MV-4-11 (cell line): ENCODE measurements around the gene ZPR1.
"Not testable (repeated sequence)": the region's sequence is repeated elsewhere in the genome, so short reads cannot be mapped to it uniquely, and the experiment has no call there.

Experiments
- DNase-seq: peaks from one replicate; lab custom pipeline; 2025; lab: John Stamatoyannopoulos, UW

The ZPR1 gene

GRCh38 chr11:116792144-116792868 is 4.5 kb upstream of the ZPR1 start:
- DNase-seq = no peak

GRCh38 chr11:116791813-116792143 is 4.0 kb upstream of the ZPR1 start, which contains the start of gene APOA5:
Gene APOA5, minus strand, starts transcription at chr11:116791879. Its CDS starts 19 bp downstream, at chr11:116791860.
- DNase-seq = no peak

- DNase-seq = peak; percentile 26
These were observed 3.4 kb upstream of the ZPR1 start for GRCh38 chr11:116791002-116791812.

GRCh38 chr11:116790167-116791001 is 2.6 kb upstream of the ZPR1 start:
- no peak for DNase-seq

GRCh38 chr11:116788975-116789374 is 1.2 kb upstream of the ZPR1 start:
- DNase-seq = no peak

GRCh38 chr11:116788534-116788933 is 711 bp upstream of the ZPR1 start:
- DNase-seq = no peak

GRCh38 chr11:116787436-116787785 is 412 bp downstream of the ZPR1 start:
- DNase-seq = no peak

- no peak for DNase-seq
These were observed 857 bp downstream of the ZPR1 start for GRCh38 chr11:116786966-116787365.

GRCh38 chr11:116786326-116786725 is 1.5 kb downstream of the ZPR1 start:
- DNase-seq = no peak

GRCh38 chr11:116782728-116783127 is 5.1 kb downstream of the ZPR1 start:
- no peak for DNase-seq

- DNase-seq = peak; percentile 39
These were observed 9.3 kb downstream of the ZPR1 start for GRCh38 chr11:116778556-116778955.

GRCh38 chr11:116777056-116777455 is 10.8 kb downstream of the ZPR1 start:
- peak; percentile 43 for DNase-seq

- DNase-seq = no peak
These were observed 11.3 kb downstream of the ZPR1 start for GRCh38 chr11:116776522-116776984.

- DNase-seq = no peak
These were observed 11.8 kb downstream of the ZPR1 start for GRCh38 chr11:116775975-116776374.

GRCh38 chr11:116774661-116775060 is 13.2 kb downstream of the ZPR1 start:
- DNase-seq = no peak

- DNase-seq = peak; percentile 81
These were observed 14.4 kb downstream of the ZPR1 start for GRCh38 chr11:116773203-116774097.

- peak; percentile 81 for DNase-seq
These were observed 15.2 kb downstream of the ZPR1 start, which contains the start of gene BUD13 for GRCh38 chr11:116772443-116773202. Gene BUD13, minus strand, starts transcription at chr11:116772987. Its CDS starts 23 bp downstream, at chr11:116772964.

- DNase-seq = no peak
These were observed 15.9 kb downstream of the ZPR1 start for GRCh38 chr11:116771935-116772334.

GRCh38 chr11:116762132-116762531 is 25.7 kb downstream of the ZPR1 start:
- DNase-seq = no peak

GRCh38 chr11:116756044-116756443 is 31.8 kb downstream of the ZPR1 start:
- DNase-seq = not testable (repeated sequence)
